Neuronal stem cell (in vitro differentiated cells): Measurements from ENCODE around the gene ZSWIM4.

Experiments
- DNase-seq: peaks from one replicate; pipeline ENCODE4 v3.0.0-alpha.2; 2013; ENCODE audit warnings: low spot score
- H2AFZ ChIP-seq: one replicate; pipeline ENCODE4 v1.6.1; 2013; ENCODE audit warnings: mild to moderate bottlenecking, low read length, inconsistent platforms
- H2AK5ac ChIP-seq: 2 replicates; pipeline ENCODE4 v1.6.1; 2013; ENCODE audit warnings: low read depth, mild to moderate bottlenecking, inconsistent platforms, low read length, moderate library complexity, mixed read lengths
- H2BK120ac ChIP-seq: 2 replicates; pipeline ENCODE4 v1.6.1; 2013; ENCODE audit warnings: low read depth, mild to moderate bottlenecking, inconsistent platforms, low read length, moderate library complexity, mixed read lengths
- H2BK12ac ChIP-seq: one replicate; pipeline ENCODE4 v1.6.1; 2013; ENCODE audit warnings: low read length, inconsistent platforms
- H2BK15ac ChIP-seq: 2 replicates; pipeline ENCODE4 v1.6.1; 2013; ENCODE audit warnings: mild to moderate bottlenecking, low read length, inconsistent platforms, mixed read lengths
- H2BK5ac ChIP-seq: one replicate; pipeline ENCODE4 v1.6.1; 2013; ENCODE audit warnings: inconsistent platforms, mild to moderate bottlenecking, low read length, moderate library complexity
- H3K14ac ChIP-seq: one replicate; pipeline ENCODE4 v1.6.1; 2013; ENCODE audit warnings: low read length, inconsistent platforms
- H3K18ac ChIP-seq: 2 replicates; pipeline ENCODE4 v1.6.1; 2013; ENCODE audit warnings: low read length, inconsistent platforms
- H3K23ac ChIP-seq: 2 replicates; pipeline ENCODE4 v1.6.1; 2013; ENCODE audit warnings: low read depth, mild to moderate bottlenecking, mixed read lengths, low read length, inconsistent platforms; ENCODE audit not compliant: poor library complexity
- H3K27ac ChIP-seq: replicated peaks from 3 replicates; pipeline ENCODE4 v1.5.1; 2013; ENCODE audit warnings: low read length, inconsistent platforms
- H3K27me3 ChIP-seq, 3 experiments: 2 replicates each; pipeline ENCODE4 v1.6.1; 2013; ENCODE audit warnings: low read length in 3 of 3, mild to moderate bottlenecking in 2 of 3, inconsistent platforms in 1 of 3, low read depth in 1 of 3, mixed read lengths in 1 of 3, moderate library complexity in 1 of 3; ENCODE audit not compliant: control insufficient read depth in 3 of 3, insufficient read depth in 3 of 3
- H3K36me3 ChIP-seq, 2 donors: replicated peaks in 1 of 2; 2 replicates each; pipeline ENCODE4 v1.6.1; 2013; ENCODE audit warnings: low read length in 2 of 2; ENCODE audit not compliant: control insufficient read depth in 2 of 2, insufficient read depth in 2 of 2
- H3K4ac ChIP-seq: 2 replicates; pipeline ENCODE4 v1.6.1; 2013; ENCODE audit warnings: inconsistent platforms, mild to moderate bottlenecking, low read length, moderate library complexity
- H3K4me1 ChIP-seq, 2 donors: 1 replicate in 1 of 2; 2 replicates in 1 of 2; pipeline ENCODE4 v1.6.1; 2013; ENCODE audit warnings: low read length in 2 of 2, low read depth in 1 of 2; ENCODE audit not compliant: control insufficient read depth in 2 of 2, insufficient read depth in 1 of 2
- H3K4me2 ChIP-seq: one replicate; pipeline ENCODE4 v1.6.1; 2013; ENCODE audit warnings: mild to moderate bottlenecking, low read length, inconsistent platforms; ENCODE audit not compliant: insufficient read depth, poor library complexity, severe bottlenecking
- H3K4me3 ChIP-seq, 2 donors: 2 replicates each; pipeline ENCODE4 v1.5.1; 2013; ENCODE audit warnings: low read length in 2 of 2, mild to moderate bottlenecking in 2 of 2, inconsistent platforms in 1 of 2, moderate library complexity in 1 of 2
- H3K79me1 ChIP-seq: one replicate; pipeline ENCODE4 v1.6.1; 2013; ENCODE audit warnings: low read depth, mild to moderate bottlenecking, inconsistent platforms, low read length, moderate library complexity
- H3K9ac ChIP-seq: one replicate; pipeline ENCODE4 v1.6.1; 2013; ENCODE audit warnings: mild to moderate bottlenecking, low read depth, low read length, inconsistent platforms; ENCODE audit not compliant: poor library complexity
- H3K9me3 ChIP-seq, 2 donors: replicated peaks in 1 of 2; 2 replicates each; pipeline versions ENCODE3 to v1.6.1; 2013; ENCODE audit warnings: low read length in 2 of 2, mild to moderate bottlenecking in 2 of 2, inconsistent platforms in 1 of 2, low read depth in 1 of 2, mixed read lengths in 1 of 2, moderate library complexity in 1 of 2; ENCODE audit not compliant: control insufficient read depth in 2 of 2, insufficient read depth in 1 of 2
- H4K8ac ChIP-seq: one replicate; pipeline ENCODE4 v1.6.1; 2013; ENCODE audit warnings: low read depth, mild to moderate bottlenecking, inconsistent platforms, low read length, moderate library complexity
- H4K91ac ChIP-seq: one replicate; pipeline ENCODE4 v1.6.1; 2013; ENCODE audit warnings: low read length, low read depth, mild to moderate bottlenecking, inconsistent platforms; ENCODE audit not compliant: poor library complexity
- WGBS, 2 donors: extraction: QIAGEN DNeasy Blood & Tissue Kit; methylation state at CpG; one replicate each; pipeline ENCODE4 v1.1.7; 2013; ENCODE audit warnings: missing lambda C conversion rate in 2 of 2, mixed read lengths in 1 of 2; ENCODE audit not compliant: insufficient read length in 2 of 2, insufficient replicate concordance in 1 of 2; ENCODE audit errors: extremely low coverage in 2 of 2; 5-methylcytosine and 5-hydroxymethylcytosine counted together

The ZSWIM4 gene

DNA sequence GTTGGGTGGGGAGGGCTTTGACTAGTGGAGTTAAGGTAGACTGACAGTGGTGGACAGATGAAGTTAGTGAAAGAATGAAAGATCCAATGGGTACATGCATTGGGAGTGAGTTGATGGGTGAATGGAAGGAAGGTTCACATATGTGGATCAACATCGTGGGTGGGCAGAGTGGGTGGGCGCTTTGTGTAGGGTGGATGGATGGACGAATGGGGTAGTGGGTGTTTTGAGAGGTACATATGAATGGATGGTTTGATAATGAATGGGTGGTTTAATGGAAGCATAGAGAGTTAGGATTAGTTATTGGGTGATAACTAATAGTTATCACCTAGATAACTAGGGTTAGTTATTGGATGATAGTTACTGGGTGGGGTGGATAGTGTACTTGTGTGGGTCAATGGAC, 11.5 kb downstream of the ZSWIM4 start:
- no peak overlapping the region for H2AFZ ChIP-seq
- no peak for DNase-seq
- peaks cover 7% of the 10 kb centered on the region for H3K79me1 ChIP-seq
- no peak overlapping the region for H3K14ac ChIP-seq
- H3K4me1 ChIP-seq: peaks cover 0 to 1% of the 10 kb centered on the region in 2 donors
- WGBS, 2 donors: 100% methylated on average over 1 of the region's 3 CpGs; no CpG with 5 or more reads in 1 of the 2 donors
- no peak overlapping the region for H3K4me3 ChIP-seq
- H4K91ac ChIP-seq: no peak overlapping the region
- no peak overlapping the region for H2AK5ac ChIP-seq
- H4K8ac ChIP-seq: no peak overlapping the region
- H2BK5ac ChIP-seq: no peak overlapping the region
- peaks cover 42 to 72% of the 10 kb centered on the region in 2 donors for H3K36me3 ChIP-seq
- H3K9ac ChIP-seq: no peak overlapping the region
- H3K4me2 ChIP-seq: no peak overlapping the region
- H2BK15ac ChIP-seq: no peak overlapping the region
- no peaks in the 10 kb centered on the region for H3K27me3 ChIP-seq
- no peak overlapping the region for H3K23ac ChIP-seq
- no peak overlapping the region for H2BK12ac ChIP-seq
- H3K9me3 ChIP-seq: no peaks in the 10 kb centered on the region
- H2BK120ac ChIP-seq: no peak overlapping the region
- H3K18ac ChIP-seq: no peak overlapping the region
- H3K27ac ChIP-seq: no peak overlapping the region
- no peak overlapping the region for H3K4ac ChIP-seq

DNA sequence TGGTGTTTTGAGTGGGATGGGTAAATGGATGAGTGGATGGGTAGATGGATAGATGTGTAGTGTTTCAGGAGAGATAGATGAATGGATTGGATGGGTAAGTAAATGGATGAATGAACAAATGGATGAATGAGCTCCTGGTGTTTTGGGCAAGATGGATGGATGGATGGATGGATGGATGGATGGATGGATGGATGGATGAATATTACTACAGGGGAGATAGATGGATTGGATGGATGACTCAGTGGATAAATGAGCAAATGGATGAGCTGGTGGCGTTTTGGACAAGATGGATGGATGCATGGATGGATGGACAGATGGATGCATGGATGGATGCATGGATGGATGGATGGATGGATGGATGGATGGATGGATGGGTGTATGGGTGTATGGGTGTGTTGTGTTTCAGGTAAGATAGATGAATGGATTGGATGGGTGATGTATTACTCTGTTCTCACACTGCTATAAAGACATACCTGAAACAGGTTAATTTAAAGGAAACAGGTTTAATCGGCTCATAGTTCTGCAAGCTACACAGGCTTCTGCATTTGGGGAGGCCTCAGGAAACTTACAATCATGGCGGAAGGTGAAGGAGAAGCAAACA, 12.3 kb downstream of the ZSWIM4 start:
- Histone ChIP-seq H3K79me1 (peaks cover 7% of the 10 kb centered on the region), H2BK15ac (no peak overlapping the region)

DNA sequence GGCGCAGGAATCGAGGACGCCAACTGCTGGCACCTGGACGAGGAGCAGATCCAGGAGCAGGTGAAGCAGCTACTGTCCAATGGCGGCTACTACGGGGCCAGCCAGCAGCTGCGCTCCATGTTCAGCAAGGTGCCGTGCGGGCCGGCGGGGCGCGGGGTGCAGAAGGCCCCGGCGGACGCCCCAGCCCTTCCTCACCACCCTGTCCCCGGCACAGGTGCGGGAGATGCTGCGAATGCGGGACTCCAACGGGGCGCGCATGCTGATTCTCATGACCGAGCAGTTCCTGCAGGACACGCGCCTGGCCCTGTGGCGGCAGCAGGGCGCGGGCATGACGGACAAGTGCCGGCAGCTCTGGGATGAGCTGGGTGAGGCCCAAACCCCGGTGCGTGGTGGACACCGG, 13.6 kb downstream of the ZSWIM4 start:
- no peak overlapping the region for H3K9ac ChIP-seq
- H3K27ac ChIP-seq: no peak overlapping the region
- H3K18ac ChIP-seq: no peak overlapping the region
- H3K4me2 ChIP-seq: no peak overlapping the region
- H3K4me3 ChIP-seq: no peak overlapping the region
- H4K91ac ChIP-seq: no peak overlapping the region
- no peak overlapping the region for H3K4ac ChIP-seq
- no peak overlapping the region for H2BK15ac ChIP-seq
- H2AFZ ChIP-seq: no peak overlapping the region
- H3K27me3 ChIP-seq: no peaks in the 10 kb centered on the region
- H3K36me3 ChIP-seq: peaks cover 46 to 77% of the 10 kb centered on the region in 2 donors
- WGBS, 2 donors: no CpG with 5 or more reads among the region's 34 CpGs
- H3K79me1 ChIP-seq: peaks cover 6% of the 10 kb centered on the region
- H3K23ac ChIP-seq: no peak overlapping the region
- H3K4me1 ChIP-seq: peaks cover 0 to 1% of the 10 kb centered on the region in 2 donors
- H2BK12ac ChIP-seq: no peak overlapping the region
- H2AK5ac ChIP-seq: no peak overlapping the region
- no peak overlapping the region for H2BK120ac ChIP-seq
- no peak overlapping the region for H4K8ac ChIP-seq
- no peak overlapping the region for H2BK5ac ChIP-seq
- H3K14ac ChIP-seq: no peak overlapping the region
- no peaks in the 10 kb centered on the region for H3K9me3 ChIP-seq
- no peak for DNase-seq

More for the DNA sequence above, 12.3 kb downstream of the ZSWIM4 start:
- Histone ChIP-seq H2BK120ac (no peak overlapping the region), H3K4ac (no peak overlapping the region), H3K23ac (no peak overlapping the region), H2BK12ac (no peak overlapping the region), H3K18ac (no peak overlapping the region), H3K4me3 (no peak overlapping the region), H3K36me3 (peaks cover 43 to 72% of the 10 kb centered on the region in 2 donors), H3K27ac (no peak overlapping the region), H2BK5ac (no peak overlapping the region), H3K27me3 (no peaks in the 10 kb centered on the region), H3K4me1 (peaks cover 0 to 1% of the 10 kb centered on the region in 2 donors), H3K9ac (no peak overlapping the region), H3K4me2 (no peak overlapping the region), H3K14ac (no peak overlapping the region), H2AFZ (no peak overlapping the region), H3K9me3 (no peaks in the 10 kb centered on the region), H4K8ac (no peak overlapping the region), H4K91ac (no peak overlapping the region), H2AK5ac (no peak overlapping the region)
- WGBS, 2 donors: no CpG with 5 or more reads among the region's 3 CpGs
- DNase-seq: no peak

DNA sequence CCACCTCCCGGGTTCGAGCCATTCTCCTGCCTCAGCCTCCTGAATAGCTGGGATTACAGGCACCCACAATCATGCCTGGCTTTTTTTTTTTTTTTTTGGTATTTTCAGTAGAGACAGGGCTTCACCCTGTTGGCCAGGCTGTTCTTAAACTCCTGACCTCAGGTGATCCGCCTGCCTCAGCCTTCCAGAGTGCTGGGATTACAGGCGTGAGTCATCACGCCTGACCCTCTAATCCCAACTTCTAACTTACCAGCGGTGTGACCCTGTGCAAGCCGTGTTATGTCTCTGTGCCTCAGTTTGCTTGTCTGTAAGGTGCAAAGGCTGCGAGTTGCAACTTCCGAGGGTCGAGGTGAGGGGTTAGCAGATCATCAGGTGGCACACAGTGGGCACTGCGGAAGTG, 17.3 kb downstream of the ZSWIM4 start:
- H3K9me3 ChIP-seq: no peaks in the 10 kb centered on the region
- no peaks in the 10 kb centered on the region for H3K27me3 ChIP-seq
- H2AK5ac ChIP-seq: no peak overlapping the region
- H4K91ac ChIP-seq: no peak overlapping the region
- peak overlapping the region; percentile 96 for H4K8ac ChIP-seq
- H2AFZ ChIP-seq: no peak overlapping the region
- peaks cover 0 to 6% of the 10 kb centered on the region in 2 donors for H3K4me1 ChIP-seq
- peak overlapping the region; percentile 65 for H3K23ac ChIP-seq
- no peak overlapping the region for H2BK15ac ChIP-seq
- H2BK5ac ChIP-seq: no peak overlapping the region
- no peak for DNase-seq
- H3K79me1 ChIP-seq: no peaks in the 10 kb centered on the region
- no peak overlapping the region for H3K18ac ChIP-seq
- no peak overlapping the region for H3K14ac ChIP-seq
- no peak overlapping the region for H3K9ac ChIP-seq
- no peak overlapping the region for H3K4me2 ChIP-seq
- no CpG with 5 or more reads among the region's 11 CpGs for WGBS, 2 donors
- peaks cover 33 to 84% of the 10 kb centered on the region in 2 donors for H3K36me3 ChIP-seq
- H2BK12ac ChIP-seq: no peak overlapping the region
- no peak overlapping the region for H3K27ac ChIP-seq
- no peak overlapping the region for H3K4ac ChIP-seq
- H3K4me3 ChIP-seq: no peak overlapping the region
- H2BK120ac ChIP-seq: no peak overlapping the region
